Sigmoid colon (tissue), 7 donors: ENCODE measurements around the gene KAT5. TPM values are rescaled to one million over a fixed set of nuclear protein-coding genes. Genes with fewer than 3 reads are reported as not detected.
"Not testable (repeated sequence)": the region's sequence is repeated elsewhere in the genome, so short reads cannot be mapped to it uniquely, and the experiment has no call there.

Experiments used
- DNase-seq: peaks from one replicate; pipeline ENCODE4 v3.0.0-alpha.2; 2019
- H3K27ac ChIP-seq, 4 donors: fragments of 200-600 bp; sonication (generic); one replicate each; pipeline ENCODE4 v1.5.1; 2016 to 2019; ENCODE audit warnings: mild to moderate bottlenecking in 1 of 4
- H3K27me3 ChIP-seq, 3 donors: fragments of 200-600 bp; sonication (generic); one replicate each; pipeline ENCODE4 v1.5.1; 2019; ENCODE audit warnings: mild to moderate bottlenecking in 1 of 3
- H3K36me3 ChIP-seq, 4 donors: fragments of 200-600 bp; sonication (generic); one replicate each; pipeline ENCODE4 v1.5.1; 2016 to 2019
- H3K4me1 ChIP-seq, 4 donors: fragments of 200-600 bp; sonication (generic); one replicate each; pipeline ENCODE4 v1.5.1; 2017 to 2019
- H3K4me3 ChIP-seq, 4 donors: fragments of 200-600 bp; sonication (generic); one replicate each; pipeline ENCODE4 v1.5.1; 2017 to 2019; ENCODE audit warnings: mild to moderate bottlenecking in 2 of 4, moderate library complexity in 1 of 4
- H3K9me3 ChIP-seq, 4 donors: fragments of 200-600 bp in 3 of 4; sonication (generic) in 3 of 4; one replicate each; pipeline versions ENCODE4 v1.5.1 to v1.6.1; 2013 to 2019
- CTCF ChIP-seq, 4 experiments: fragments of 450-650 bp in 3 of 4; fragments of 200-600 bp in 1 of 4; IDR thresholded peaks; one replicate each; pipeline ENCODE4 v1.5.1; 2016 to 2019; ENCODE audit warnings: antibody characterized with exemption in 4 of 4, mild to moderate bottlenecking in 3 of 4, moderate library complexity in 2 of 4
- EP300 ChIP-seq, 4 donors: sonication (generic); formaldehyde crosslinking; IDR thresholded peaks; one replicate each; pipeline ENCODE4 v1.6.1; 2017; ENCODE audit warnings: antibody characterized with exemption in 4 of 4
- POLR2A ChIP-seq, 2 donors: fragments of 450-650 bp; IDR thresholded peaks; one replicate each; pipeline ENCODE4 v1.6.1; 2016; ENCODE audit warnings: antibody characterized with exemption in 2 of 2, mild to moderate bottlenecking in 2 of 2, moderate library complexity in 2 of 2
- POLR2AphosphoS5 ChIP-seq, 4 donors: sonication (generic); formaldehyde crosslinking; IDR thresholded peaks; one replicate each; pipeline ENCODE4 v1.6.1; 2017; ENCODE audit warnings: antibody characterized with exemption in 4 of 4
- WGBS, 2 donors: extraction: QIAGEN DNeasy Blood & Tissue Kit; methylation state at CpG; one replicate each; pipeline ENCODE4 v1.1.7; 2013; 5-methylcytosine and 5-hydroxymethylcytosine counted together
- intact Hi-C: fragments of 100-400 bp; cut with DNase I; formaldehyde crosslinking; loops from one replicate; pipeline ENCODE4 v1.15.1; 2023
- polyA plus RNA-seq, 3 donors: library from polyadenylated mRNA; stranded (reverse); fragments of 200-250 nt; gene quantifications; one replicate each; pipeline ENCODE4 v1.2.3, GENCODE V29; 2013
- small RNA-seq, 3 donors: library from RNA; depleted of rRNA; stranded (forward); fragments of <200 nt; gene quantifications; one replicate each; pipeline ENCODE3, GENCODE V24; 2016
- total RNA-seq, 4 donors: library from RNA; depleted of rRNA; stranded (reverse); fragments of >200 nt; gene quantifications; one replicate each; pipeline ENCODE4 v1.1.0, GENCODE V29; 2016
- donor health status: healthy with polysubstance abuse.
- donor health status: Bipolar disorder and iron deficiency.
- donor health status: healthy.

KAT5 gene
- total and polyA plus RNA-seq, 7 donors = 51.1 to 92.7 (median 68.1) TPM

- H3K27ac ChIP-seq = no peak overlapping the region
- WGBS, 2 donors = 13 to 63% methylated on average over 5 of the region's 5 CpGs
- H3K36me3 ChIP-seq = no peaks in the 10 kb centered on the region
- no peak for TF ChIP-seq POLR2AphosphoS5 (IDR thresholded peaks at IDR 0.05)
- no peak for TF ChIP-seq CTCF (IDR thresholded peaks at IDR 0.05)
- TF ChIP-seq EP300 (IDR thresholded peaks at IDR 0.05) = no peak
- TF ChIP-seq POLR2A (IDR thresholded peaks at IDR 0.05) = no peak
- intact Hi-C loops = no loop called here
- no peak overlapping the region for H3K4me3 ChIP-seq
- no peaks in the 10 kb centered on the region for H3K27me3 ChIP-seq
- DNase-seq = no peak
- H3K4me1 ChIP-seq = no peaks in the 10 kb centered on the region
- no peaks in the 10 kb centered on the region for H3K9me3 ChIP-seq
Observed at GRCh38 chr11:65764434-65764833, 52.4 kb downstream of the KAT5 start.

GRCh38 chr11:65766535-65766934, 54.5 kb downstream of the KAT5 start:
- DNase-seq = no peak
- H3K36me3 ChIP-seq = no peaks in the 10 kb centered on the region
- TF ChIP-seq EP300 (IDR thresholded peaks at IDR 0.05) (no peak), POLR2AphosphoS5 (IDR thresholded peaks at IDR 0.05) (no peak), CTCF (IDR thresholded peaks at IDR 0.05) (no peak), POLR2A (IDR thresholded peaks at IDR 0.05) (no peak)
- WGBS, 2 donors = 19 to 40% methylated on average over 7 of the region's 7 CpGs
- H3K9me3 ChIP-seq = no peaks in the 10 kb centered on the region
- H3K4me1 ChIP-seq = no peaks in the 10 kb centered on the region
- H3K27ac ChIP-seq = no peak overlapping the region
- H3K27me3 ChIP-seq = no peaks in the 10 kb centered on the region
- H3K4me3 ChIP-seq = no peak overlapping the region
- intact Hi-C loops = no loop called here

- H3K36me3 ChIP-seq = no peaks in the 10 kb centered on the region
- H3K27ac ChIP-seq = no peak overlapping the region
- no peaks in the 10 kb centered on the region for H3K27me3 ChIP-seq
- H3K9me3 ChIP-seq = no peaks in the 10 kb centered on the region
- no peak for TF ChIP-seq POLR2AphosphoS5 (IDR thresholded peaks at IDR 0.05)
- TF ChIP-seq EP300 (IDR thresholded peaks at IDR 0.05) = no peak
- TF ChIP-seq CTCF (IDR thresholded peaks at IDR 0.05) = no peak
- TF ChIP-seq POLR2A (IDR thresholded peaks at IDR 0.05) = no peak
- no peak overlapping the region for H3K4me3 ChIP-seq
- DNase-seq = no peak
- no peaks in the 10 kb centered on the region for H3K4me1 ChIP-seq
- 78 to 84% methylated on average over 10 of the region's 10 CpGs for WGBS, 2 donors
- intact Hi-C loops = no loop called here
Observed at GRCh38 chr11:65767406-65767805, 55.4 kb downstream of the KAT5 start.

GRCh38 chr11:65767806-65768205, 55.8 kb downstream of the KAT5 start:
- intact Hi-C loops, H3K27ac ChIP-seq, H3K4me3 ChIP-seq, H3K9me3 ChIP-seq, H3K36me3 ChIP-seq, H3K27me3 ChIP-seq, DNase-seq, H3K4me1 ChIP-seq: not testable (repeated sequence)
- 74 to 87% methylated on average over 5 of the region's 5 CpGs for WGBS, 2 donors

Small RNAs within 50 kb of the gene (small RNA-seq; reads per million reads assigned to genes)
- gene RN7SL309P = 0 reads per million in 3 donors

Other genes starting within 250 kb of the KAT5 start
- gene MALAT1, start 213.2 kb upstream of the KAT5 start, total RNA-seq = over 10,000 TPM; 10,511 to 32,672 (median 12,130) TPM
- 1,000 to 10,000 TPM in 1 of 3 donors, 100 to 1,000 TPM in 1, 1 to 10 TPM in 1; 6.6 to 1,968 (median 374) TPM for gene MALAT1, start 213.2 kb upstream of the KAT5 start, polyA plus RNA-seq
- 100 to 1,000 TPM in 1 of 4 donors, 10 to 100 TPM in 3; 67.1 to 100 (median 77.7) TPM for gene SCYL1, start 187.2 kb upstream of the KAT5 start, total RNA-seq
- 10 to 100 TPM; 57.3 to 66.1 (median 61.7) TPM for gene SCYL1, start 187.2 kb upstream of the KAT5 start, polyA plus RNA-seq
- gene LTBP3, start 153.9 kb upstream of the KAT5 start, total RNA-seq = 100 to 1,000 TPM in 2 of 4 donors, 10 to 100 TPM in 2; 79.6 to 268 (median 117) TPM
- 10 to 100 TPM in 1 of 3 donors, 1 to 10 TPM in 2; 3.9 to 34.0 (median 9.6) TPM for gene LTBP3, start 153.9 kb upstream of the KAT5 start, polyA plus RNA-seq
- 10 to 100 TPM; 24.9 to 61.0 (median 58.5) TPM for gene ZNRD2, start 141.8 kb upstream of the KAT5 start, total RNA-seq
- 10 to 100 TPM; 30.7 to 52.6 (median 36.6) TPM for gene ZNRD2, start 141.8 kb upstream of the KAT5 start, polyA plus RNA-seq
- gene FAM89B, start 139.7 kb upstream of the KAT5 start, total RNA-seq = 10 to 100 TPM; 61.2 to 96.7 (median 91.6) TPM
- gene FAM89B, start 139.7 kb upstream of the KAT5 start, polyA plus RNA-seq = 10 to 100 TPM; 34.0 to 63.3 (median 38.4) TPM
- gene EHBP1L1, start 136.2 kb upstream of the KAT5 start, total RNA-seq = 100 to 1,000 TPM; 148 to 366 (median 194) TPM
- gene EHBP1L1, start 136.2 kb upstream of the KAT5 start, polyA plus RNA-seq = 10 to 100 TPM; 31.2 to 71.2 (median 71.2) TPM
- under 1 TPM in 2 of 4 donors, not detected in 2; 0.54 to 0.71 TPM for gene KCNK7, start 116.5 kb upstream of the KAT5 start, total RNA-seq
- 1 to 10 TPM in 1 of 3 donors, not detected in 2; 1.4 TPM for gene KCNK7, start 116.5 kb upstream of the KAT5 start, polyA plus RNA-seq
- 10 to 100 TPM; 18.5 to 52.1 (median 26.3) TPM for gene MAP3K11, start 98.0 kb upstream of the KAT5 start, total RNA-seq
- 10 to 100 TPM; 48.6 to 71.2 (median 71.0) TPM for gene MAP3K11, start 98.0 kb upstream of the KAT5 start, polyA plus RNA-seq
- gene PCNX3, start 96.5 kb upstream of the KAT5 start, total RNA-seq = 10 to 100 TPM; 10.7 to 21.3 (median 14.3) TPM
- gene PCNX3, start 96.5 kb upstream of the KAT5 start, polyA plus RNA-seq = 10 to 100 TPM in 1 of 3 donors, 1 to 10 TPM in 2; 6.0 to 35.0 (median 6.6) TPM
- gene SIPA1, start 74.2 kb upstream of the KAT5 start, total RNA-seq = 10 to 100 TPM; 19.9 to 30.7 (median 28.2) TPM
- gene SIPA1, start 74.2 kb upstream of the KAT5 start, polyA plus RNA-seq = 10 to 100 TPM; 20.3 to 53.6 (median 34.8) TPM
- gene RELA, start 49.3 kb upstream of the KAT5 start, total RNA-seq = 10 to 100 TPM; 36.4 to 62.6 (median 46.9) TPM
- 10 to 100 TPM; 33.6 to 45.6 (median 37.5) TPM for gene RELA, start 49.3 kb upstream of the KAT5 start, polyA plus RNA-seq
- 100 to 1,000 TPM; 120 to 168 (median 146) TPM for gene RNASEH2C, start 8.5 kb downstream of the KAT5 start, total RNA-seq
- 10 to 100 TPM; 45.6 to 68.1 (median 55.7) TPM for gene RNASEH2C, start 8.5 kb downstream of the KAT5 start, polyA plus RNA-seq
- 10 to 100 TPM in 2 of 4 donors, 1 to 10 TPM in 2; 6.6 to 13.3 (median 10.8) TPM for gene AP5B1, start 68.7 kb downstream of the KAT5 start, total RNA-seq
- gene AP5B1, start 68.7 kb downstream of the KAT5 start, polyA plus RNA-seq = 10 to 100 TPM in 1 of 3 donors, 1 to 10 TPM in 2; 6.6 to 14.6 (median 9.0) TPM
- gene OVOL1, start 74.8 kb downstream of the KAT5 start, total RNA-seq = not detected
- gene OVOL1, start 74.8 kb downstream of the KAT5 start, polyA plus RNA-seq = 10 to 100 TPM; 16.6 to 30.0 (median 22.7) TPM
- gene SNX32, start 121.7 kb downstream of the KAT5 start, total RNA-seq = 1 to 10 TPM in 1 of 4 donors, under 1 TPM in 3; 0.27 to 1.2 (median 0.63) TPM
- gene SNX32, start 121.7 kb downstream of the KAT5 start, polyA plus RNA-seq = 1 to 10 TPM in 1 of 3 donors, under 1 TPM in 1, not detected in 1; 0.69 to 1.5 TPM
- 100 to 1,000 TPM; 428 to 506 (median 487) TPM for gene CFL1, start 145.9 kb downstream of the KAT5 start, total RNA-seq
- 1,000 to 10,000 TPM; 1,456 to 2,165 (median 1,757) TPM for gene CFL1, start 145.9 kb downstream of the KAT5 start, polyA plus RNA-seq
- 10 to 100 TPM; 42.1 to 54.2 (median 45.2) TPM for gene MUS81, start 148.2 kb downstream of the KAT5 start, total RNA-seq
- 10 to 100 TPM; 33.5 to 61.8 (median 36.0) TPM for gene MUS81, start 148.2 kb downstream of the KAT5 start, polyA plus RNA-seq
- 100 to 1,000 TPM in 2 of 4 donors, 10 to 100 TPM in 2; 71.7 to 120 (median 97.3) TPM for gene EFEMP2, start 160.5 kb downstream of the KAT5 start, total RNA-seq
- 10 to 100 TPM in 2 of 3 donors, 1 to 10 TPM in 1; 8.6 to 24.0 (median 19.4) TPM for gene EFEMP2, start 160.5 kb downstream of the KAT5 start, polyA plus RNA-seq
- under 1 TPM in 1 of 4 donors, not detected in 3; 0.82 TPM for gene CTSW, start 167.6 kb downstream of the KAT5 start, total RNA-seq
- 1 to 10 TPM in 2 of 3 donors, not detected in 1; 2.3 to 3.1 TPM for gene CTSW, start 167.6 kb downstream of the KAT5 start, polyA plus RNA-seq
- 10 to 100 TPM; 37.5 to 60.7 (median 48.6) TPM for gene FIBP, start 176.2 kb downstream of the KAT5 start, total RNA-seq
- gene FIBP, start 176.2 kb downstream of the KAT5 start, polyA plus RNA-seq = 10 to 100 TPM; 54.4 to 66.1 (median 58.3) TPM
- gene CCDC85B, start 178.4 kb downstream of the KAT5 start, total RNA-seq = 10 to 100 TPM; 57.1 to 73.6 (median 67.6) TPM
- 10 to 100 TPM in 2 of 3 donors, 1 to 10 TPM in 1; 4.2 to 31.6 (median 13.2) TPM for gene CCDC85B, start 178.4 kb downstream of the KAT5 start, polyA plus RNA-seq
- gene FOSL1, start 188.1 kb downstream of the KAT5 start, total RNA-seq = 10 to 100 TPM in 1 of 4 donors, 1 to 10 TPM in 1, under 1 TPM in 1, not detected in 1; 0.36 to 12.4 (median 2.8) TPM
- 1 to 10 TPM; 1.6 to 3.6 (median 2.9) TPM for gene FOSL1, start 188.1 kb downstream of the KAT5 start, polyA plus RNA-seq
- 10 to 100 TPM; 22.1 to 36.3 (median 23.9) TPM for gene C11orf68, start 206.8 kb downstream of the KAT5 start, total RNA-seq
- 10 to 100 TPM; 23.4 to 26.1 (median 24.0) TPM for gene C11orf68, start 206.8 kb downstream of the KAT5 start, polyA plus RNA-seq
- 100 to 1,000 TPM in 1 of 4 donors, 10 to 100 TPM in 3; 58.9 to 115 (median 79.2) TPM for gene DRAP1, start 207.2 kb downstream of the KAT5 start, total RNA-seq
- 10 to 100 TPM; 61.5 to 87.1 (median 77.5) TPM for gene DRAP1, start 207.2 kb downstream of the KAT5 start, polyA plus RNA-seq
- gene TSGA10IP, start 233.2 kb downstream of the KAT5 start, total RNA-seq = under 1 TPM in 1 of 4 donors, not detected in 3; 0.49 TPM
- gene TSGA10IP, start 233.2 kb downstream of the KAT5 start, polyA plus RNA-seq = not detected
- gene SART1, start 249.5 kb downstream of the KAT5 start, total RNA-seq = 10 to 100 TPM; 33.8 to 38.8 (median 37.0) TPM
- 10 to 100 TPM; 22.2 to 50.0 (median 26.4) TPM for gene SART1, start 249.5 kb downstream of the KAT5 start, polyA plus RNA-seq